Calu3 (cell line): Measurements from ENCODE around the gene HBS1L. TPM values are rescaled to one million over a fixed set of nuclear protein-coding genes. Genes with fewer than 3 reads are reported as not detected.

Experiments
- BruUV-seq: library from RNA; stranded (reverse); fragments of 400-500 nt; replicated peaks from 2 replicates; lab custom pipeline; 2021; lab: Mats Ljungman, UMichigan
- CTCF ChIA-PET: fragments of 300-600 bp; sonication (Branson Sonifier 250); formaldehyde crosslinking; loops from one replicate; lab custom pipeline; 2022; ENCODE audit warnings: antibody characterized with exemption; lab: Charles Lee
- DNase-seq: peaks from one replicate; pipeline ENCODE4 v3.0.0; 2022
- H3K27ac Mint-ChIP-seq: one replicate; pipeline ENCODE4 v1.8.0; 2022; ENCODE audit warnings: mixed read lengths; ENCODE audit not compliant: unreplicated experiment
- H3K27me3 Mint-ChIP-seq: one replicate; pipeline ENCODE4 v1.8.0; 2022; ENCODE audit warnings: mixed read lengths; ENCODE audit not compliant: unreplicated experiment
- H3K36me3 Mint-ChIP-seq: one replicate; pipeline ENCODE4 v1.8.0; 2022; ENCODE audit warnings: mild to moderate bottlenecking, moderate library complexity, mixed read lengths; ENCODE audit not compliant: insufficient read depth, unreplicated experiment
- H3K4me1 Mint-ChIP-seq: one replicate; pipeline ENCODE4 v1.8.0; 2022; ENCODE audit warnings: mild to moderate bottlenecking, low read depth, mixed read lengths; ENCODE audit not compliant: unreplicated experiment
- H3K4me3 Mint-ChIP-seq: one replicate; pipeline ENCODE4 v1.8.0; 2022; ENCODE audit warnings: mild to moderate bottlenecking, low read depth, moderate library complexity, mixed read lengths; ENCODE audit not compliant: unreplicated experiment
- H3K9me3 Mint-ChIP-seq: one replicate; pipeline ENCODE4 v1.8.0; 2022; ENCODE audit warnings: low read depth, mixed read lengths; ENCODE audit not compliant: unreplicated experiment
- CTCF ChIP-seq: fragments of 200-600 bp; IDR thresholded peaks from one replicate; pipeline ENCODE4 v1.8.0; 2022; ENCODE audit warnings: antibody characterized with exemption; ENCODE audit not compliant: unreplicated experiment
- intact Hi-C: fragments of 100-400 bp; cut with micrococcal nuclease; formaldehyde crosslinking; loops from one replicate; pipeline ENCODE4 v1.10.0; 2022; ENCODE audit not compliant: unreplicated experiment
- total RNA-seq: library from RNA; stranded (reverse); gene quantifications from 2 replicates; pipeline ENCODE4 v1.2.3, GENCODE V29; 2022

HBS1L gene
- total RNA-seq, 1 experiment from 2014 or later: 50.0 TPM

GRCh38 chr6:134999107-134999506 lies 55.5 kb downstream of the HBS1L start:
- no peak for TF ChIP-seq CTCF
- no TSS peak for BruUV-seq
- Mint-ChIP-seq H3K36me3 (no peaks in the 10 kb centered on the region), H3K4me3 (no peak overlapping the region), H3K9me3 (no peaks in the 10 kb centered on the region), H3K4me1 (no peaks in the 10 kb centered on the region), H3K27me3 (no peaks in the 10 kb centered on the region), H3K27ac (no peak overlapping the region)
- DNase-seq: no peak
- CTCF ChIA-PET: interaction anchor here (0.7 kb wide), 1 partner anchor 166 kb away, joined by 4 read pairs; no protein-coding TSS in a partner anchor
- intact Hi-C loops: no loop called here

DNA sequence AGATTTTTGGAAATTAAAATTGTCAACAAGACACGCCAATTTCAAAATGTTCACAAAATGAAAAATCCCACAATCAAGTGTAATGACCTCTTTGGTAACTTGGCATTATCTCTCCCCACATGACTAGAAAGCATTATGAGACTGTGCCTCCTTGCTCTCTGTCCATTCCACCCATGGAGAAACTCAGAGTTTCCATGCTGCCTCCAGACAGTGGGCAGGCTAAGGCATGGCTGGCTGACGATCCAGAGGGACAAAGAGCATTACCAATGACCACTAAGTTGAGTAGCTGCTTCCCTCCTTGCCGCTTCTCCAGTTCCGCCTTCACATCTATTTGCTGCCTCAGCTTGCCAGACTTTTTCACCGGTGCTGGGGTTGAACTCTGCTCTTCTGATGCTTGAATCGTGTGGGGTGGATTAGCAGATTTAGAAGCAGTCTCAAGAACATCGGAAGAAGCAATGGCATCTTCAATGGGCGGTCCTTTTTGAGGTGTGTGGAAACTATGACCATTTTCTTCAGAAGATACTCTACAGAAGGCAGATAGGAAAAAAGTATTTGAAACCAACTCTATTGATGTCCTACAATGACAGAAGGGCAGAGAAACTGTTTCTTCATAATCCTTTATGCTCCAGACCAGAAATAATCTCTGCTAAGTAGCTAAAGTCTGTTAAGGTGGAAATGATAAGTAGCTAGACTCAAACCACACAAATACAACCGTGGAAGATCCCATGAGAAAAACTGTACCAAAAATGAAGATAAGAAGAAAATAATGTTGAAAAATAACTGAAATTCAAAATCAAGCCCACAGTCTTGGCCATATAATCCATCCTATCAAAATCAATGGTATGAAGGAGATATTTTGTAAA lies 57.3 kb downstream of the HBS1L start:
- CTCF ChIA-PET: no interaction called here
- Mint-ChIP-seq H3K4me1 (no peaks in the 10 kb centered on the region), H3K9me3 (no peaks in the 10 kb centered on the region), H3K4me3 (no peak overlapping the region), H3K36me3 (no peaks in the 10 kb centered on the region), H3K27ac (no peak overlapping the region), H3K27me3 (no peaks in the 10 kb centered on the region)
- no peak for DNase-seq
- BruUV-seq: no TSS peak
- no peak for TF ChIP-seq CTCF
- intact Hi-C loops: no loop called here

DNA sequence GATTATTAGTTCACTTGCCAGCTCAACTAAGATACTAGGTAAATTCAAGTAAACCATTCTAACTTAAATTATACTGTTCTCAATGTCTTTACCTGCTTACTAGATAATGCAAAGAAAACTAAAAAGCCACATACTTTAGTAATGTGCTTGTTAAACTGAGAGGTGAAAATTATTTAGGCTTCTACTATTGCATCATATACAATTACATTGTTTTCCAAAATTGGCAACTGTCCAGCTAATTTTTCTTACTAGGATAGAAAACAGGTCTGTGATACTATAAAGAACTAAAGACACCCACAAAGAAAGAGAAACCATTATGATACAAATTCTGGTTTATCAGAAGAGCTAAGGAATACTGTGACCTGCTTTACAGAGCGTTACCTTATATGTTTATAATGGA lies 59.1 kb downstream of the HBS1L start:
- Mint-ChIP-seq H3K4me1 (no peaks in the 10 kb centered on the region), H3K27me3 (no peaks in the 10 kb centered on the region), H3K27ac (no peak overlapping the region), H3K4me3 (no peak overlapping the region), H3K9me3 (no peaks in the 10 kb centered on the region), H3K36me3 (peaks cover 2% of the 10 kb centered on the region)
- no peak for DNase-seq
- TF ChIP-seq CTCF: no peak
- intact Hi-C loops: no loop called here
- BruUV-seq: no TSS peak
- CTCF ChIA-PET: interaction anchor here (1.1 kb wide), 1 partner anchor 9 kb away, joined by 3 read pairs; no protein-coding TSS in a partner anchor

GRCh38 chr6:134994431-134994830 lies 60.2 kb downstream of the HBS1L start:
- H3K4me3 Mint-ChIP-seq: no peak overlapping the region
- H3K27me3 Mint-ChIP-seq: no peaks in the 10 kb centered on the region
- no peak for TF ChIP-seq CTCF
- no peaks in the 10 kb centered on the region for H3K9me3 Mint-ChIP-seq
- H3K36me3 Mint-ChIP-seq: peaks cover 7% of the 10 kb centered on the region
- intact Hi-C loops: no loop called here
- H3K27ac Mint-ChIP-seq: no peak overlapping the region
- CTCF ChIA-PET: interaction anchor here (1.1 kb wide), 1 partner anchor 10 kb away, joined by 3 read pairs; no protein-coding TSS in a partner anchor
- no peak for DNase-seq
- BruUV-seq: no TSS peak
- H3K4me1 Mint-ChIP-seq: no peaks in the 10 kb centered on the region
